ENCODE results near the gene WRAP53.
"Not testable (repeated sequence)": the region's sequence is repeated elsewhere in the genome, so short reads cannot be mapped to it uniquely, and the experiment has no call there.

- not testable (repeated sequence) for TF ChIP-seq CTCF (conservative IDR thresholded peaks at IDR 0.05; ENCODE audit: low read length); EZH2phosphoT487 (IDR thresholded peaks at IDR 0.05; ENCODE audit: borderline replicate concordance, low read depth, low read length)
Measured at GRCh38 chr17:7641635-7642034, 46.6 kb upstream of the WRAP53 start.
